SK-N-MC (cell line): ENCODE data around the gene SETD1B.

Experiments used
- EZH2 ChIP-seq: fragments of 200-600 bp; sonication (generic); IDR thresholded peaks from one replicate; pipeline ENCODE4 v1.6.1; 2017; ENCODE audit warnings: antibody characterized with exemption
- FOXP2 ChIP-seq: optimal IDR thresholded peaks from 2 replicates; pipeline ENCODE3; 2011; ENCODE audit warnings: mild to moderate bottlenecking, moderate library complexity; ENCODE audit not compliant: insufficient read depth; ENCODE audit errors: extremely low read length, control extremely low read depth
- POLR2AphosphoS5 ChIP-seq: IDR thresholded peaks from 2 replicates; pipeline ENCODE4 v1.6.1; 2012; ENCODE audit warnings: mild to moderate bottlenecking, low read depth, low read length, borderline replicate concordance

GRCh38 chr12:121770813-121771625, 32.8 kb upstream of the SETD1B start:
- TF ChIP-seq POLR2AphosphoS5: no peak
- no peak for TF ChIP-seq FOXP2
- TF ChIP-seq EZH2: no peak
